GM21528 (cell line): ENCODE measurements around the gene TMEM25.
"Not testable (repeated sequence)": the region's sequence is repeated elsewhere in the genome, so short reads cannot be mapped to it uniquely, and the experiment has no call there.

Experiments
- ATAC-seq: cut with Tn5 transposase; IDR thresholded peaks from one replicate; pipeline ENCODE4 v1.9.1; 2021; ENCODE audit warnings: mild to moderate bottlenecking, moderate library complexity; ENCODE audit not compliant: unreplicated experiment, low FRiP score

Gene TMEM25

GRCh38 chr11:118530683-118531596 is at the start of gene TMEM25:
Gene TMEM25 (plus strand): TSS chr11:118531192. CDS start chr11:118531802, 610 bp downstream.
- ATAC-seq = no peak

GRCh38 chr11:118481238-118481637 is 49.8 kb upstream of the TMEM25 start:
- ATAC-seq = not testable (repeated sequence)

- ATAC-seq = no peak
Observed at GRCh38 chr11:118484405-118484804, 46.6 kb upstream of the TMEM25 start.

- no peak for ATAC-seq
Observed at GRCh38 chr11:118485273-118485672, 45.7 kb upstream of the TMEM25 start.

GRCh38 chr11:118488480-118489109 is 42.4 kb upstream of the TMEM25 start:
- ATAC-seq = no peak

- ATAC-seq = no peak
Observed at GRCh38 chr11:118491041-118491440, 40.0 kb upstream of the TMEM25 start.

- ATAC-seq = no peak
Observed at GRCh38 chr11:118497831-118498230, 33.2 kb upstream of the TMEM25 start.

- no peak for ATAC-seq
Observed at GRCh38 chr11:118503216-118503615, 27.8 kb upstream of the TMEM25 start.

- ATAC-seq = no peak
Observed at GRCh38 chr11:118511601-118512000, 19.4 kb upstream of the TMEM25 start.

- no peak for ATAC-seq
Observed at GRCh38 chr11:118514103-118514502, 16.9 kb upstream of the TMEM25 start.

GRCh38 chr11:118519549-118519948 is 11.4 kb upstream of the TMEM25 start:
- no peak for ATAC-seq

GRCh38 chr11:118521892-118522311 is 9.1 kb upstream of the TMEM25 start:
- no peak for ATAC-seq

- ATAC-seq = no peak
Observed at GRCh38 chr11:118522571-118523072, 8.4 kb upstream of the TMEM25 start.

GRCh38 chr11:118524356-118524755 is 6.6 kb upstream of the TMEM25 start:
- ATAC-seq = no peak

- no peak for ATAC-seq
Observed at GRCh38 chr11:118524757-118525470, 6.1 kb upstream of the TMEM25 start.

- no peak for ATAC-seq
Observed at GRCh38 chr11:118526688-118527087, 4.3 kb upstream of the TMEM25 start.

- no peak for ATAC-seq
Observed at GRCh38 chr11:118527109-118527508, 3.9 kb upstream of the TMEM25 start, which contains the start of gene TTC36. Gene TTC36 (plus strand): TSS chr11:118527474. CDS start chr11:118527495, 21 bp downstream.

- no peak for ATAC-seq
Observed at GRCh38 chr11:118528511-118528910, 2.5 kb upstream of the TMEM25 start.

- no peak for ATAC-seq
Observed at GRCh38 chr11:118529584-118530175, 1.3 kb upstream of the TMEM25 start.

GRCh38 chr11:118530180-118530682 is 761 bp upstream of the TMEM25 start:
- no peak for ATAC-seq
